K562 treated with DMSO at 1 percent for 12 hours (cell line): Measurements from ENCODE around the gene UQCR11. TPM values are rescaled to one million over a fixed set of nuclear protein-coding genes. Genes with fewer than 3 reads are reported as not detected.

Source experiments
- total RNA-seq: library from RNA; unstranded; fragments of 300-600 nt; gene quantifications from 2 replicates; pipeline ENCODE4 v1.2.3, GENCODE V29; 2022; ENCODE audit not compliant: insufficient read depth

The UQCR11 gene
- total RNA-seq = 63.8 and 106 TPM in 2 replicates

GRCh38 chr19:1605236-1606137 lies at the start of gene UQCR11:
Gene UQCR11, minus strand, starts transcription at chr19:1605462. Its CDS starts 53 bp downstream, at chr19:1605409.

GRCh38 chr19:1652471-1653299 lies 47.4 kb upstream of the UQCR11 start, which contains the start of gene TCF3:
Gene TCF3, minus strand, starts transcription at chr19:1652615. Its CDS starts 2,367 bp downstream, at chr19:1650248.

GRCh38 chr19:1592755-1593500 lies 12.3 kb downstream of the UQCR11 start, which contains the start of gene MBD3:
Gene MBD3, minus strand, starts transcription at chr19:1592865. Its CDS starts 234 bp downstream, at chr19:1592631.

GRCh38 chr19:1568320-1569019 lies 36.8 kb downstream of the UQCR11 start, which contains the start of gene MEX3D:
Gene MEX3D, minus strand, starts transcription at chr19:1568325. Its CDS starts 267 bp downstream, at chr19:1568058.

Other genes starting within 250 kb of the UQCR11 start
- 307 and 468 TPM in 2 replicates for gene NDUFS7, start 221.6 kb downstream of the UQCR11 start, total RNA-seq
- 43.2 and 56.4 TPM in 2 replicates for gene GAMT, start 203.9 kb downstream of the UQCR11 start, total RNA-seq
- 92.5 and 122 TPM in 2 replicates for gene DAZAP1, start 197.9 kb downstream of the UQCR11 start, total RNA-seq
- gene RPS15, start 167.1 kb downstream of the UQCR11 start, total RNA-seq = 5,123 and 6,382 TPM in 2 replicates
- gene APC2, start 155.3 kb downstream of the UQCR11 start, total RNA-seq = 1.0 TPM in 1 of 2 replicates, not detected in the other
- 30.4 and 46.1 TPM in 2 replicates for gene C19orf25, start 126.2 kb downstream of the UQCR11 start, total RNA-seq
- 3.8 TPM in 2 replicates for gene PCSK4, start 115.1 kb downstream of the UQCR11 start, total RNA-seq
- gene REEP6, start 114.3 kb downstream of the UQCR11 start, total RNA-seq = 45.7 and 46.9 TPM in 2 replicates
- gene ADAMTSL5, start 92.4 kb downstream of the UQCR11 start, total RNA-seq = 7.4 and 8.0 TPM in 2 replicates
- gene PLK5, start 81.4 kb downstream of the UQCR11 start, total RNA-seq = not detected in 2 replicates
- 22.5 and 30.1 TPM in 2 replicates for gene MEX3D, start 37.1 kb downstream of the UQCR11 start, total RNA-seq
- gene MBD3, start 12.6 kb downstream of the UQCR11 start, total RNA-seq = 101 and 130 TPM in 2 replicates
- 47.2 and 94.8 TPM in 2 replicates for gene TCF3, start 47.2 kb upstream of the UQCR11 start, total RNA-seq
- not detected in 2 replicates for gene ONECUT3, start 148.0 kb upstream of the UQCR11 start, total RNA-seq
- gene ATP8B3, start 206.8 kb upstream of the UQCR11 start, total RNA-seq = 1.8 and 4.2 TPM in 2 replicates
- gene REXO1, start 243.0 kb upstream of the UQCR11 start, total RNA-seq = 20.9 and 35.6 TPM in 2 replicates